DOHH2 (cell line): Measurements from ENCODE around the gene GPR15LG.

Source experiments
- H3F3A ChIP-seq: fragments of 200-600 bp; sonication (generic), shearing (Covaris generic); 2 replicates; pipeline ENCODE4 v1.6.0; 2016; ENCODE audit warnings: antibody characterized with exemption, mild to moderate bottlenecking; ENCODE audit not compliant: control insufficient read depth, insufficient read depth
- H3K27ac ChIP-seq: fragments of 200-600 bp; sonication (generic); 2 replicates; pipeline ENCODE4 v1.5.1; 2014; ENCODE audit warnings: low read depth, mild to moderate bottlenecking, low read length, moderate library complexity
- H3K27me3 ChIP-seq: fragments of 200-600 bp; sonication (generic); 2 replicates; pipeline ENCODE4 v1.6.1; 2014; ENCODE audit warnings: mild to moderate bottlenecking, low read length, mixed read lengths; ENCODE audit not compliant: control insufficient read depth
- H3K36me3 ChIP-seq: fragments of 200-600 bp; sonication (generic); 2 replicates; pipeline ENCODE4 v1.6.1; 2014; ENCODE audit warnings: mild to moderate bottlenecking, low read length, moderate library complexity, mixed read lengths; ENCODE audit not compliant: control insufficient read depth
- H3K4me1 ChIP-seq: fragments of 200-600 bp; sonication (generic); 2 replicates; pipeline ENCODE4 v1.6.1; 2014; ENCODE audit warnings: mild to moderate bottlenecking, low read length, mixed read lengths; ENCODE audit not compliant: control insufficient read depth
- H3K4me2 ChIP-seq: fragments of 200-600 bp; sonication (generic); 2 replicates; pipeline ENCODE4 v1.6.0; 2014; ENCODE audit warnings: mild to moderate bottlenecking, low read length, moderate library complexity
- H3K4me3 ChIP-seq: fragments of 200-600 bp; sonication (generic); 2 replicates; pipeline ENCODE4 v1.5.1; 2014; ENCODE audit warnings: mild to moderate bottlenecking, low read length, mixed read lengths
- H3K79me2 ChIP-seq: fragments of 200-600 bp; sonication (generic); 2 replicates; pipeline ENCODE4 v1.6.1; 2014; ENCODE audit warnings: mild to moderate bottlenecking, low read length, mixed read lengths; ENCODE audit not compliant: control insufficient read depth
- H3K9me2 ChIP-seq: fragments of 200-600 bp; sonication (generic); replicated peaks from 2 replicates; pipeline ENCODE4 v1.6.1; 2014; ENCODE audit warnings: mild to moderate bottlenecking, low read length, mixed read lengths; ENCODE audit not compliant: control insufficient read depth
- H3K9me3 ChIP-seq: fragments of 200-600 bp; sonication (generic); 2 replicates; pipeline ENCODE4 v1.6.1; 2014; ENCODE audit warnings: antibody characterized with exemption, low read length, mixed read lengths; ENCODE audit not compliant: control insufficient read depth, insufficient read depth
- H4K20me1 ChIP-seq: fragments of 200-600 bp; sonication (generic); 2 replicates; pipeline ENCODE4 v1.6.0; 2014; ENCODE audit warnings: low read depth, mild to moderate bottlenecking, antibody characterized with exemption, low read length, moderate library complexity; ENCODE audit not compliant: control insufficient read depth, insufficient read depth
- EZH2phosphoT487 ChIP-seq: fragments of 200-600 bp; sonication (generic); IDR thresholded peaks from 2 replicates; pipeline ENCODE4 v1.6.1; 2017; ENCODE audit warnings: borderline replicate concordance, mild to moderate bottlenecking, antibody characterized with exemption, low read length, moderate library complexity, mixed read lengths
- TF ChIP-seq, protein P1 (sequence below): fragments of 200-600 bp; sonication (generic); IDR thresholded peaks from one replicate; pipeline ENCODE4 v1.5.1; 2014; ENCODE audit warnings: antibody characterized with exemption, mild to moderate bottlenecking, low read depth, low read length; ENCODE audit not compliant: poor library complexity, severe bottlenecking

The GPR15LG gene

DNA sequence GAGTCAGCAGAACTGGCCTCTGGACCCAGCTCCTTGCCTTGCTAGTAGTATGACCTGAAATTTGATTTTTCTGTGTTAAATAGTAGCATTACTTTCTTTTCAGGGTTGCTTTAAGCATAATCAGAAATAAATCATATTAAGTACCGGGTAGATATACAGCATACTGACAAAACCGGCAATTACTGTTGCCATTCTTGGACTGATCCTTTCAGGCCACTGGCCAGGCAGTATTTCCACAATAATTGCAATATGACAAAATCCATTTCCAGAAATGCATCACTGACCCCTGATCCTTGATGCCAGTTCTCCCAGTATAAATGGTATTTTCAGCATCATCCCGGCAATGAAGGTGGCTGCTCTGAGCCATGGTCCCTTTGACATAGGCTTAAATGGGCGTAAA lies 60.9 kb downstream of the GPR15LG start:
- Histone ChIP-seq H3K27ac (no peak overlapping the region), H3K9me3 (no peaks in the 10 kb centered on the region), H3K4me2 (no peak overlapping the region), H3F3A (no peaks in the 10 kb centered on the region), H4K20me1 (no peaks in the 10 kb centered on the region), H3K36me3 (no peaks in the 10 kb centered on the region), H3K4me3 (no peak overlapping the region), H3K79me2 (no peaks in the 10 kb centered on the region), H3K9me2 (no peaks in the 10 kb centered on the region), H3K27me3 (no peaks in the 10 kb centered on the region), H3K4me1 (no peaks in the 10 kb centered on the region)
- TF ChIP-seq, protein P1, sequence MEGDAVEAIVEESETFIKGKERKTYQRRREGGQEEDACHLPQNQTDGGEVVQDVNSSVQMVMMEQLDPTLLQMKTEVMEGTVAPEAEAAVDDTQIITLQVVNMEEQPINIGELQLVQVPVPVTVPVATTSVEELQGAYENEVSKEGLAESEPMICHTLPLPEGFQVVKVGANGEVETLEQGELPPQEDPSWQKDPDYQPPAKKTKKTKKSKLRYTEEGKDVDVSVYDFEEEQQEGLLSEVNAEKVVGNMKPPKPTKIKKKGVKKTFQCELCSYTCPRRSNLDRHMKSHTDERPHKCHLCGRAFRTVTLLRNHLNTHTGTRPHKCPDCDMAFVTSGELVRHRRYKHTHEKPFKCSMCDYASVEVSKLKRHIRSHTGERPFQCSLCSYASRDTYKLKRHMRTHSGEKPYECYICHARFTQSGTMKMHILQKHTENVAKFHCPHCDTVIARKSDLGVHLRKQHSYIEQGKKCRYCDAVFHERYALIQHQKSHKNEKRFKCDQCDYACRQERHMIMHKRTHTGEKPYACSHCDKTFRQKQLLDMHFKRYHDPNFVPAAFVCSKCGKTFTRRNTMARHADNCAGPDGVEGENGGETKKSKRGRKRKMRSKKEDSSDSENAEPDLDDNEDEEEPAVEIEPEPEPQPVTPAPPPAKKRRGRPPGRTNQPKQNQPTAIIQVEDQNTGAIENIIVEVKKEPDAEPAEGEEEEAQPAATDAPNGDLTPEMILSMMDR, result no peak
- TF ChIP-seq EZH2phosphoT487, result no peak
